HG02840 (cell line): Measurements from ENCODE around the gene RPRD1A.
"Not testable (repeated sequence)": the region's sequence is repeated elsewhere in the genome, so short reads cannot be mapped to it uniquely, and the experiment has no call there.

Experiments used
- ATAC-seq: cut with Tn5 transposase; IDR thresholded peaks from one replicate; pipeline ENCODE4 v1.9.1; 2021; ENCODE audit warnings: mild to moderate bottlenecking, moderate library complexity, moderate number of reproducible peaks; ENCODE audit not compliant: unreplicated experiment, low FRiP score

RPRD1A gene

DNA sequence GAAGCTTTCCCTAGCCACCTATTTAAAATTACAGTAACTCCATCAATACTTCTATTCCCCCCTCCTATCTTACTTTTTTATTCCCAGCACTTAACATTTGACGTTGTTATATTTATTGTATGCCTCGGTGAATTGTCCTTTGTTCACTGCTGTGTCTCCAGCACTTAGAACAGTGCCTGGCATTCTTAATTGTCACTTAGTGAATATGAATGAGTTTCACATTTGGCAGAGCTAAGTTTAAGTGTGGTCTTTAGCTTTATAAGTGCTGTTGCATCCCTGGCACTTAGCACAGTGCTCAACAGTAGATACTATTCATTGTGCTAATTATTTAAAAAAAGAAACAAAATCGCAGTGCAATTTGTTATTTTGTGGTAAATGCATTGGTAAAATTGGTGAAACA lies 93.2 kb downstream of the RPRD1A start:
- ATAC-seq, result no peak

- ATAC-seq, result no peak
These were observed 93.7 kb downstream of the RPRD1A start for GRCh38 chr18:35973650-35974049.

DNA sequence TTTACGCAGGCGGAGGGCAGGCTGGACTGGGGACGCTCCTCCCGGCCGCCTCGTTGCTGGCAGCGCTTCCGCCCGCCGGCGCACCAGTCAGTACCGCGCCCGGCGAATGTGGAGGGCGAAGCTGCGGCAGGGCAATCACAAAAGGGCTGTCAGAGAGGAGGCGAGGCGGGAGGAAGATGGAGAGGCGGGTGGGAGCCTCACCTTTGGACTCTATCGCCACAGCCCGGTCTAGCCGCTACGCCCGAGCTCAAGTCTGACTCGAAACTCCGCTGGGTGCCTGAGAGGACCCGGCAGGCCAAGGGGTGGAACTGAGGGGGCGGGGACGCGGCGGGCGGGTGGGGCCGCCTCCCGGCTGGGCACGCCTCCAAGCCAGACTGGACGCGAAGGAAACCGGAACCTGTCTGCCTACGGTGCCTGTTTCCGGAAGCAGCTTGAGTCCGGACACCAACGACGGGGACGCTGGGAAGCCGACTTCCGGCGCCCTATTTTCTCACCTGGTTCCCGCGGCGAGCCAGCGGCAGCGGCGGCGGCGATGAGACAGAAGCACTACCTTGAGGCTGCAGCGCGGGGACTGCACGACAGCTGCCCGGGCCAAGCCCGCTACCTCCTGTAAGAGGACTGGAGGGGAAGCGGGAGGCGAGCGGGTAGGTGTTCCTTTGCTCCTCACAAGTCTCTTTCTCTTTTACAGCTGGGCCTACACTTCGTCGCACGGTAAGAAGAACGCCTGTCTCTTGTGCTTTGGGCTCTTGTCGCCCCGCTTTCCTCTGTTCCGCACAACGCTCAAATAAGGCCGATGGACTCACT lies 95.0 kb downstream of the RPRD1A start, which contains the start of gene RMP24:
TSS of gene RMP24 (plus strand) at position 483 of the 804 bp plus-strand sequence.
- peak; percentile 95 for ATAC-seq

DNA sequence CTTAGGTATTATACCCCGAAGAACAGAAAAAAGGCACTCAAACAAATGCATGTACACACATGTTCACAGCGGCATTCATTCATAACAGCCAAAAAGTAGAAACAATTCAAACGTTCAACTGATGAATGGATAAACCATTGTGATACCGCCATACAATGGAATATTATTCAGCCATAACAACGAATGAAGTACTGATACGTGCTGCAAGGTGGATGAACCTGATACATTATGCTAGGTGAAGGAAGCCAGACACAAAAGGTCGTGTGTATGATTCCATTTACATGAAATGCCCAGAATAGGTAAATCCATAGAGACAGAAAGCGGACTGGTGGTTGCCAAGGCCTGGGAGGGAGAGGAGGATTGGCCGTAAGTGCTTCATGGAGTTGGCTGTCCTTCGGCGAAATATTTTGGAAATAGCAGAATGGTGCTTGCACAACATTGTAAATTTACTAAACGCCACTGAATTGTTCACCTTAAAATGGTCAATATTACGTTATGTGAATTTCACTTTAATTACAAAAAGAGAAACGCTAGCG lies 95.6 kb downstream of the RPRD1A start:
- ATAC-seq, result peak; percentile 14

- no peak for ATAC-seq
These were observed 97.7 kb downstream of the RPRD1A start for GRCh38 chr18:35969676-35970075.

GRCh38 chr18:35968278-35968880 lies 99.0 kb downstream of the RPRD1A start:
- no peak for ATAC-seq

DNA sequence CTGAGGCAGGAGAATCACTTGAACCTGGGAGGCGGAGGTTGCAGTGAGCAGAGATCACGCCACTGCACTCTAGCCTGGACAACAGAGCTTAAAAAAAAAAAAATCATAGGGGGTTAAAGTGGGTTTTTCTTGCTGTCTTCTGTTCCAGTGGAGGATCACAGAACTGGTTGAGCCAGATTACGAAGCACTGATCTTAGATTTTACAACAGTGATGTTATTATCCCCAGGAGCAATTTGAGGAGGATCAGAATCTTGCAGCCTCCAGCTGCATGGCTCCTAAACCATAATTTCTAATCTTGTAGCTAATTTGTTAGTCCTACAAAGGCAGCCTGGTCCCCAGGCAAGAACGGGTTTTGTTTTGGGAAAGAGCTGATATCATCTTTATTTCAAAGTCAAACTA lies 99.5 kb downstream of the RPRD1A start:
- not testable (repeated sequence) for ATAC-seq

DNA sequence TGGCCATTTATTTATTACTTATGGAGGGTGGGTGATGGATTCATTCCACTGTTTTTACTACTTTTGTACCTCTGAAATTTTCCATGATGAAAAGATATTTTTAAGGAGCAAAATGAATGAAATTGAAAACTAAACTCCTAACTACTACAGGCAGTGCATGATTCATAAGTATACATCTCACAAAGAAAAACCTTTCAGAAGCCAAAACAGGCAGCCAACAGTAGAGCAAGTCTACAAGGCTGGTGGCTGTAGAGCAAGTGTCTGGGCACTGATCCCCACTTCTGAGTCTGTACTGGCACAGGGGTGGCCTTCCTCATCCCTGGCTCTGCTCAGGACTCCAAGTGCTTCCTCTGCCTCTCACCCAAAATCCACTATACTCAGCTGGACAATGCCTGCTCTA lies 103.0 kb downstream of the RPRD1A start:
- no peak for ATAC-seq

DNA sequence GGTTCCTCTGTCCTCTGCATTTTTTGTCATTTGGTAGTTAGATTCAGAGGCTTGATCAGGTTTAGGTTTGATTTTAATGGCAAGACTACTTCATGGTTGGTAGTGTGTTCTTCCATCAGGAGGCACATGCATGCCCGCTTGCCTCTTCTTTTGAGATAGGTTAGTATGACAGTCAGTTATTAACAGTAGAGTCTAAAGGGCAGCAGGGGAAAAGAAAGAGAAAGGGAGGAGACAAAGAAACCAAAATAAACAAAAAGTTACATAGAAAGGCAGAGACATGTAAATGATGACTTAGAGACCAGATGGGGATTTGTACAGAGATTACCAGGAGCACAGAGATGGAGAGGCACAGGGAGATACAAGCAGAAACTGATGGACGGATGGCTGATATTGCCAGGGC lies 105.0 kb downstream of the RPRD1A start:
- ATAC-seq, result no peak

DNA sequence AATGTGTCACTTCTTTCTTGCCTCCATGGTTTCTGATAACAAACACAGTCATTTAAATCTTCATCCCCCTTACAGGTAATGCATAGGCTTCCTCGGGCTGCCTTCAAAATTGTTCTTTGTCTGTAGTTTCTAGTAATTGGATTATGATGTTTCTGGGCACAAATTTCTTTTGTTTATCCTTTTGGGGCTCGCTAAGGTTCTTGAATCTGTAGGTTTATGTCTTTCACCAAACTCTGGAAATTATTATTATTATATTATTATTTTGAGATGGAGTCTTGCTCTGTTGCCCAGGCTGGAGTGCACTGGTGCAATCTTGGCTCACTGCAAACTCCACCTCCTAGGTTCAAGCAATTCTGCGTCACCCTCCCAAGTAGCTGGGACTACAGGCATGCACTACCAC lies 111.1 kb downstream of the RPRD1A start:
- no peak for ATAC-seq

DNA sequence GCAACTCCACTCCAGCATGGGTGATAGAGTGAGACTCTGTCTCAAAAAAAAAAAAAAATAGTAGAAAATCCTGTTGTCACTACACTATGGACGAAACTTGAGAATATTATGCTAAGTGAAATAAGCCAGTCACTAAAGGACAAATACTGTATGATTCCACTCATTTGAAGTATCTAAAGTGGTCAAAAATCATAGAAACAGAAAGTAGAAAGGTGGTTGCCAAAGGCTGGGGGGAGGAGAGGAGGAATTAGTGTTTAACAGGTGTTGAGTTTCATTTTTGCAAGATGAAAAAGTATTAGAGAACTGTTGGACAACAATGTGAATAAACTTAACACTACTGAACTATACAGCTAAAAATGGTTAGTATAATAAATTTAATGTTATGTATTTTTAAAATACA lies 113.7 kb downstream of the RPRD1A start:
- ATAC-seq, result no peak

- no peak for ATAC-seq
These were observed 116.8 kb downstream of the RPRD1A start for GRCh38 chr18:35950628-35950982.

- ATAC-seq, result no peak
These were observed 117.3 kb downstream of the RPRD1A start for GRCh38 chr18:35949903-35950627.

GRCh38 chr18:35949090-35949489 lies 118.3 kb downstream of the RPRD1A start:
- no peak for ATAC-seq

- ATAC-seq, result no peak
These were observed 119.3 kb downstream of the RPRD1A start for GRCh38 chr18:35948080-35948479.

GRCh38 chr18:35942661-35943060 lies 124.7 kb downstream of the RPRD1A start:
- ATAC-seq, result no peak

GRCh38 chr18:35942133-35942532 lies 125.2 kb downstream of the RPRD1A start:
- ATAC-seq, result no peak

DNA sequence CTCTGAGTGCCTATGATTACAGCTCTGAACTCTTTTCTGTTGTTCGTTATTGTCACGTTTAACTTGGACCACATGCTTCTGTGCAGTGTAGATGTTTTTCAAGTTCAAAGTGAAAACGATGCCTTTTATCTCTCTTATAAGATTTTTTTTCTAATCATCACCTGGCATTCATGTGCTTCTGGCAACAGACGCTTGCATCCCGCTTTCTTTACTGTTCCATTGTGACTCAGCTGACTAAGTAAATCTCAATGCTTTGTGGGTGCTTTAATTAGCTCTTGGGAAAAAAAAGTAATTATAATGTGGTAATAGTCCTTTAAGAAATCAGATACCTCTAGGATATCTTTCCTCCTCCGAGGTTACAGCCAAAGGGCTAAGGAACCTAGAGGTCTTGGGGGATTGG lies 126.1 kb downstream of the RPRD1A start:
- ATAC-seq, result no peak
